GM18520 (cell line): ENCODE measurements around the gene RPS29.

ENCODE experiments used
- ATAC-seq: cut with Tn5 transposase; IDR thresholded peaks from one replicate; pipeline ENCODE4 v1.9.1; 2021; ENCODE audit not compliant: unreplicated experiment

RPS29 gene

GRCh38 chr14:49553106-49553505 lies 33.1 kb downstream of the RPS29 start:
- ATAC-seq = no peak

GRCh38 chr14:49551569-49551968 lies 34.6 kb downstream of the RPS29 start:
- no peak for ATAC-seq

- no peak for ATAC-seq
Observed at GRCh38 chr14:49550286-49551184, 35.6 kb downstream of the RPS29 start.

GRCh38 chr14:49549881-49550280 lies 36.3 kb downstream of the RPS29 start:
- no peak for ATAC-seq

GRCh38 chr14:49549446-49549845 lies 36.7 kb downstream of the RPS29 start:
- no peak for ATAC-seq

GRCh38 chr14:49546766-49547165 lies 39.4 kb downstream of the RPS29 start:
- ATAC-seq = no peak

- ATAC-seq = no peak
Observed at GRCh38 chr14:49545716-49546115, 40.5 kb downstream of the RPS29 start.

GRCh38 chr14:49545071-49545470 lies 41.1 kb downstream of the RPS29 start:
- no peak for ATAC-seq

- ATAC-seq = no peak
Observed at GRCh38 chr14:49541049-49541448, 45.1 kb downstream of the RPS29 start.

- no peak for ATAC-seq
Observed at GRCh38 chr14:49538852-49539251, 47.3 kb downstream of the RPS29 start.
